AG09309 (cell line): ENCODE results near the gene KIF25.

Experiments
- DNase-seq: peaks from one replicate; pipeline ENCODE4 v3.0.0-alpha.2; 2010; ENCODE audit warnings: low read depth
- H3K4me3 ChIP-seq: 2 replicates; pipeline ENCODE4 v1.5.1; 2011; ENCODE audit warnings: mild to moderate bottlenecking, low read depth, low read length, moderate library complexity; ENCODE audit not compliant: control insufficient read depth
- TF ChIP-seq, protein P1 (sequence below): IDR thresholded peaks from 2 replicates; pipeline ENCODE4 v1.5.1; 2011; ENCODE audit warnings: mild to moderate bottlenecking, low read depth, low read length, inconsistent platforms; ENCODE audit not compliant: insufficient read depth, control insufficient read depth; ENCODE audit errors: missing control alignments

The KIF25 gene

DNA sequence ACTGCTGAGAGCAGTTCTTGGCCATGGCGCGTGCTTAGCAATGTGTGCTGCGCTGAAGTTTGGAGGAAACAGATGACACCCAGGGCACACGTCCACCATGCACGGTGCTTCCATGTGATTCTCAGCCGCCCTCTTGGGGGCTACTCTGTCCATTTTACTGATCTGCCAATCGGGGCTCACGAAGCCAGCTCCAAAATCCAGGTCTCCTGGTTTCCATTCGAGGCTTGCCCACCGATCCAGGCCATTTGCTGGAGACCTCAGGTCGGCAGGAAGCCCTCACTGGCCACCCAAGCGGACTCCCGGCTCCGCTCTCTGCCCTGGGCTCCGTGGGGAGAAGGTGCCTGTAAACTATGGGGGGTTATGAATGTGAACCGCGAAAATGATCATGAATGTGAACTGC, 93.2 kb downstream of the KIF25 start:
- H3K4me3 ChIP-seq = no peak overlapping the region
- TF ChIP-seq, protein P1, sequence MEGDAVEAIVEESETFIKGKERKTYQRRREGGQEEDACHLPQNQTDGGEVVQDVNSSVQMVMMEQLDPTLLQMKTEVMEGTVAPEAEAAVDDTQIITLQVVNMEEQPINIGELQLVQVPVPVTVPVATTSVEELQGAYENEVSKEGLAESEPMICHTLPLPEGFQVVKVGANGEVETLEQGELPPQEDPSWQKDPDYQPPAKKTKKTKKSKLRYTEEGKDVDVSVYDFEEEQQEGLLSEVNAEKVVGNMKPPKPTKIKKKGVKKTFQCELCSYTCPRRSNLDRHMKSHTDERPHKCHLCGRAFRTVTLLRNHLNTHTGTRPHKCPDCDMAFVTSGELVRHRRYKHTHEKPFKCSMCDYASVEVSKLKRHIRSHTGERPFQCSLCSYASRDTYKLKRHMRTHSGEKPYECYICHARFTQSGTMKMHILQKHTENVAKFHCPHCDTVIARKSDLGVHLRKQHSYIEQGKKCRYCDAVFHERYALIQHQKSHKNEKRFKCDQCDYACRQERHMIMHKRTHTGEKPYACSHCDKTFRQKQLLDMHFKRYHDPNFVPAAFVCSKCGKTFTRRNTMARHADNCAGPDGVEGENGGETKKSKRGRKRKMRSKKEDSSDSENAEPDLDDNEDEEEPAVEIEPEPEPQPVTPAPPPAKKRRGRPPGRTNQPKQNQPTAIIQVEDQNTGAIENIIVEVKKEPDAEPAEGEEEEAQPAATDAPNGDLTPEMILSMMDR = no peak
- DNase-seq = no peak

DNA sequence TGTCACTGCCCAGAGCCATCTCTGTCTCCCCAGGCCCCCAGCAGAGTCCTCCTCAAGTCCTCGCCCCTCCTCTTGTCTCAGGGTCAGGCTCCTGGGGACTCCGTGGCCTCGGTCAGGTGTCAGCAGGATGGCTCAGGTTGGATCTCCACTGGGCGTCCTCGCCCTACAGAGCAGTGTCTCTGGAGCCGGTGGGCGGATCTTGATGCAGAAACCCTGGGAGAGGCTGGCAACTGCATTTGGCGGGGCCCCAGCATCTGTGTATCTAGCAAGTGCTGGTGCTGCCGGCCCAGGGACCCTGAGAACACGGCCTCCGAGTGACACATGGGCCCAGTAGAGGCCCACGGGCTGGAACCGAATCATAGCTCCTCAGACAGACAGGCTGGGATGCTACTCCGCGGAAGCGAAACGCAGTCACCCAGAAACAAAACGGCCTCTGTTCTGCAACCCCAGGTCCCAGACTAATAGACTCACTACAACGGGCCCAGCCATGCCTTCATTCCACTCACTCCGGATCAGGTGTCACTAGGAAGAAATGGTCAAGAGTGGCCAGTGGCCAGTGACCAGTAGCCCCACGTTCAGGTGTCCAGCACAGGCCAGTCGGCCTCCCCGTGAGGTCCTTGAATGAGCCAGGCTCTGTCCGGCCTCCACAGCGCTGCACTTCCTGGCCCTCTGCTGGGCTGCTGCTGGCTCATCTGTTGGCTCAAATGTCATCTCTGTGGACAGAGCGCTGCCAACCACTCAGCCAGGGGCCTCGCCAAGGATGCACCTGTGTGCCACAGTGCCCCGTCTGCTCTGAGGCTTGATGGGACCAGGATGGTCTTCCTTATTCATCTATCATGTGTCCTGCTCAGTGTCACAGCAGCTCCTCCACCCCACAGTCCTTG, 94.2 kb downstream of the KIF25 start:
- DNase-seq = no peak
- no peak overlapping the region for H3K4me3 ChIP-seq
- TF ChIP-seq, protein P1 = no peak

DNA sequence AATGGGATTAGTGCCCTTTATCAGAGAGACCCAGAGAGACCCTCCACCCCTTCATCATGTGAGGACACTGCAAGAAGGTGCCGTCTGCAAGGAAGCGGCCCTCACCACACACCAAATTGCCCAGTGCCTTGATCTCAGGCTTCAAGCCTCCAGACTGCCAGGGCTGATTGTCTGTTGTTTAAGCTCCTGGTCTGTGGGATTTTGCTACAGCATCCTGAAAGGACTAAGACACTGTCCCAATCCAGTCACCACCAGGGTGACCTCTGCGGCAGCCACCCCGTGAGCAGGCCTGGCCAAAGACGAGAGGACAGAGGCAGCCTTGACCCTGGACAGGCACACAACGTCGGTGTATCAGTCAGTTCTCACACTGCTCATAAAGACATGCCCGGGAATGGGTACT, 95.1 kb downstream of the KIF25 start:
- TF ChIP-seq, protein P1 = no peak
- DNase-seq = no peak
- H3K4me3 ChIP-seq = no peak overlapping the region

DNA sequence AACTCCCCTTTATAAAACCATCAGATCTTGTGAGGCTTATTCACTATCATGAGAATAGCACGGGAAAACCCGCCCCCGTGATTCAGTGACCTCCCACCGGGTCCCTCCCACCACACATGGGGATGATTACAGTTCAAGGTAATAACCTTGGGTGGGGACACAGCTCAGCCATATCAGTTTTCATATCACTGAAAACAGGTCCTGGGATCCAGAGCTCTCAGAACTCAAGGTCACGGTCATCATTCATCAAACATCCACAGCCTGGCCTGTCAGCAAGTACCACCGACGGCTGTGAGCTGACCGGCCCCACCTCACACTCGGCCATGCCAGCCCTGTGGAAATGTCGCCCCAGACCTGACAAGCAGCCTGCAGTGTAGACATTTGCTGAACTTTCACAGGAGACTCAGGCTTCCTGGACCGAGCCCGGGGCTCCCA, 95.6 kb downstream of the KIF25 start:
- no peak for DNase-seq
- H3K4me3 ChIP-seq = no peak overlapping the region
- TF ChIP-seq, protein P1 = no peak

DNA sequence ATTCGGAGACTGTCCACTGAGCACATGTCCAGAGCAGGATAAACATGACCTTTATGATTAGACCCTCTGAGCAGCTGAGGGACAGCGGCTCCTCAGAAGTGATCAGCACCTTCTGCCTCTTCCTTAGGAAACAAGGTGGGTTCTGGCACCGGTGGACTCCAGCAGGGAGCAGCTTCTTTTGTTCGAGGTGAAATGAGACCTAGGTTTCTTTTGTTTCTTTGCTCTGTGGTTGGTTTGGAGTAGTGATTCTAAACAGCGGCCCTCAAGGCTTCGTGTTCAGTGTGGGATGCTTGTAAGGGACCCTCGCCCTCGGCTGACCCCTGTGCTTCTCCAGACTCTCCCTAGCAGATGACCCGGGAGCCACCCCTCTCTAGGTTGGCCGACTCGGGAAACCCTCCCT, 96.2 kb downstream of the KIF25 start:
- TF ChIP-seq, protein P1 = no peak
- DNase-seq = no peak
- no peak overlapping the region for H3K4me3 ChIP-seq
